ENCODE measurements around the gene GARIN1A. TPM values are rescaled to one million over a fixed set of nuclear protein-coding genes. Genes with fewer than 3 reads are reported as not detected.

GARIN1A gene
- total and polyA plus RNA-seq, 4 donors = 0.50 to 5.4 (median 2.9) TPM

GRCh38 chr7:128707752-128708151 is 35.7 kb downstream of the GARIN1A start:
- WGBS (ENCODE audit: insufficient coverage) = no CpG with 5 or more reads among the region's 1 CpG
- no peak for DNase-seq (ENCODE audit: low read depth in 4 of 6, low spot score in 6 of 6)
- H3K4me1 ChIP-seq (ENCODE audit: control insufficient read depth, insufficient read depth, low read length) = no peaks in the 10 kb centered on the region
- no peak overlapping the region for H3K4me3 ChIP-seq (ENCODE audit: low read depth, low read length)
- no peaks in the 10 kb centered on the region for H3K36me3 ChIP-seq (ENCODE audit: control insufficient read depth, insufficient read depth, low read length)
- no peaks in the 10 kb centered on the region for H3K9me3 ChIP-seq (ENCODE audit: control insufficient read depth, insufficient read depth, low read length)
- H3K27me3 ChIP-seq (ENCODE audit: control insufficient read depth, insufficient read depth, low read length) = no peaks in the 10 kb centered on the region
- no peak overlapping the region for H3K27ac ChIP-seq (ENCODE audit: low read depth, low read length)

GRCh38 chr7:128708235-128708634 is 36.1 kb downstream of the GARIN1A start:
- no peak overlapping the region for H3K27ac ChIP-seq (ENCODE audit: low read depth, low read length)

DNA sequence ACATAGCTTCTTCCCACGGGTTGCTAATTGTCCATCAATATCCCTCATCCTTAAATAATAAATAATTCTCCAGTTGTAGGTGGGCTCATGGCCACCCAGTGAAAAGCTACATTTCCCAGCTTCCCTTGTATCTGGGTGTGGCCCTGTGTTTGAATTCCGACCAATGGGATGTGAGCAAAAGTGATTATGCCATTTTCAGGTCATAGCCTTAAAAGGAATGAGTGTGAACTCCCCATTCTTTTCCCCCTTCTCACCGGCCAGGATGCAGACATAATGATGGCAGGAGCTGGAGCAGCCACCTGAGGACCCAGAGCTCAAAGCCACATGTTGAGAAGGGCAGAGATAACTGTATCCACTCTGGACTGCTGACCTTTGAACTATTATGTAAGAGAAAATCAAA is 36.7 kb downstream of the GARIN1A start:
- WGBS (ENCODE audit: insufficient coverage) = no CpG with 5 or more reads among the region's 3 CpGs
- Histone ChIP-seq H3K27ac (ENCODE audit: low read depth, low read length) (no peak overlapping the region), H3K4me1 (ENCODE audit: control insufficient read depth, insufficient read depth, low read length) (no peaks in the 10 kb centered on the region), H3K27me3 (ENCODE audit: control insufficient read depth, insufficient read depth, low read length) (no peaks in the 10 kb centered on the region), H3K36me3 (ENCODE audit: control insufficient read depth, insufficient read depth, low read length) (no peaks in the 10 kb centered on the region), H3K9me3 (ENCODE audit: control insufficient read depth, insufficient read depth, low read length) (no peaks in the 10 kb centered on the region), H3K4me3 (ENCODE audit: low read depth, low read length) (no peak overlapping the region)
- no peak for DNase-seq (ENCODE audit: low read depth in 4 of 6, low spot score in 6 of 6)

More at GRCh38 chr7:128708235-128708634, 36.1 kb downstream of the GARIN1A start:
- no peaks in the 10 kb centered on the region for H3K4me1 ChIP-seq (ENCODE audit: control insufficient read depth, insufficient read depth, low read length)
- no peaks in the 10 kb centered on the region for H3K27me3 ChIP-seq (ENCODE audit: control insufficient read depth, insufficient read depth, low read length)
- no peak for DNase-seq (ENCODE audit: low read depth in 4 of 6, low spot score in 6 of 6)
- H3K4me3 ChIP-seq (ENCODE audit: low read depth, low read length) = no peak overlapping the region
- no CpG with 5 or more reads among the region's 3 CpGs for WGBS (ENCODE audit: insufficient coverage)
- H3K9me3 ChIP-seq (ENCODE audit: control insufficient read depth, insufficient read depth, low read length) = no peaks in the 10 kb centered on the region
- H3K36me3 ChIP-seq (ENCODE audit: control insufficient read depth, insufficient read depth, low read length) = no peaks in the 10 kb centered on the region

GRCh38 chr7:128710481-128710880 is 38.4 kb downstream of the GARIN1A start:
- DNase-seq (ENCODE audit: low read depth in 4 of 6, low spot score in 6 of 6) = no peak
- Histone ChIP-seq H3K4me1 (ENCODE audit: control insufficient read depth, insufficient read depth, low read length) (no peaks in the 10 kb centered on the region), H3K4me3 (ENCODE audit: low read depth, low read length) (no peak overlapping the region), H3K27ac (ENCODE audit: low read depth, low read length) (no peak overlapping the region), H3K36me3 (ENCODE audit: control insufficient read depth, insufficient read depth, low read length) (no peaks in the 10 kb centered on the region), H3K27me3 (ENCODE audit: control insufficient read depth, insufficient read depth, low read length) (no peaks in the 10 kb centered on the region), H3K9me3 (ENCODE audit: control insufficient read depth, insufficient read depth, low read length) (no peaks in the 10 kb centered on the region)
- no CpG with 5 or more reads among the region's 6 CpGs for WGBS (ENCODE audit: insufficient coverage)

DNA sequence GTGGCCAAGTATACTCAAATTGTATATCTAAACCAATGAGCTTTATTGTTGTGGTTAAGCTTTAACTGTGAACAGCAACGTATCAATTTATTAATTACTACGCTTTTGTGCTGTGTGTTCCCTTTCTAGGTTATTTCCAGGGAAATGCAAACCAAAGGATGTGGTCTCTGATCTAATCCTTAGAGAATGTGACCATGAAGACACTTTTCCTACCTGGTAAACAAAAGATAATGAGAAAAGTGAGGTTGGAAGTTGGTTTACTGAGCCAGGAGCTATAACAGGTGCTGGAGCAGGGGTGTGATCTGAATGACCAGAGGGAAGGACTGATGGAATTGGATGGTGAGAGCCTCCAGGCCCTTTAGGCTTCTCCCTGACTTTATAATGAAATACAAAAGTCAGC is 41.7 kb downstream of the GARIN1A start:
- no peaks in the 10 kb centered on the region for H3K36me3 ChIP-seq (ENCODE audit: control insufficient read depth, insufficient read depth, low read length)
- H3K27ac ChIP-seq (ENCODE audit: low read depth, low read length) = no peak overlapping the region
- DNase-seq (ENCODE audit: low read depth in 4 of 6, low spot score in 6 of 6) = no peak
- no peaks in the 10 kb centered on the region for H3K4me1 ChIP-seq (ENCODE audit: control insufficient read depth, insufficient read depth, low read length)
- no peaks in the 10 kb centered on the region for H3K9me3 ChIP-seq (ENCODE audit: control insufficient read depth, insufficient read depth, low read length)
- H3K27me3 ChIP-seq (ENCODE audit: control insufficient read depth, insufficient read depth, low read length) = no peaks in the 10 kb centered on the region
- H3K4me3 ChIP-seq (ENCODE audit: low read depth, low read length) = no peak overlapping the region
- 100% methylated on average over 1 of the region's 2 CpGs for WGBS (ENCODE audit: insufficient coverage)

- no peaks in the 10 kb centered on the region for H3K9me3 ChIP-seq (ENCODE audit: control insufficient read depth, insufficient read depth, low read length)
- H3K27me3 ChIP-seq (ENCODE audit: control insufficient read depth, insufficient read depth, low read length) = no peaks in the 10 kb centered on the region
- 80% methylated on average over 8 of the region's 8 CpGs for WGBS (ENCODE audit: insufficient coverage)
- H3K4me1 ChIP-seq (ENCODE audit: control insufficient read depth, insufficient read depth, low read length) = no peaks in the 10 kb centered on the region
- H3K4me3 ChIP-seq (ENCODE audit: low read depth, low read length) = no peak overlapping the region
- no peak for DNase-seq (ENCODE audit: low read depth in 4 of 6, low spot score in 6 of 6)
- H3K36me3 ChIP-seq (ENCODE audit: control insufficient read depth, insufficient read depth, low read length) = no peaks in the 10 kb centered on the region
- H3K27ac ChIP-seq (ENCODE audit: low read depth, low read length) = no peak overlapping the region
These were observed 42.8 kb downstream of the GARIN1A start for GRCh38 chr7:128714701-128715495.

- no peak overlapping the region for H3K27ac ChIP-seq (ENCODE audit: low read depth, low read length)
- no peaks in the 10 kb centered on the region for H3K9me3 ChIP-seq (ENCODE audit: control insufficient read depth, insufficient read depth, low read length)
- no peaks in the 10 kb centered on the region for H3K4me1 ChIP-seq (ENCODE audit: control insufficient read depth, insufficient read depth, low read length)
- H3K36me3 ChIP-seq (ENCODE audit: control insufficient read depth, insufficient read depth, low read length) = no peaks in the 10 kb centered on the region
- H3K4me3 ChIP-seq (ENCODE audit: low read depth, low read length) = no peak overlapping the region
- DNase-seq (ENCODE audit: low read depth in 4 of 6, low spot score in 6 of 6) = no peak
- WGBS (ENCODE audit: insufficient coverage) = 82% methylated on average over 4 of the region's 6 CpGs
- no peaks in the 10 kb centered on the region for H3K27me3 ChIP-seq (ENCODE audit: control insufficient read depth, insufficient read depth, low read length)
These were observed 47.0 kb downstream of the GARIN1A start for GRCh38 chr7:128718967-128719642.

DNA sequence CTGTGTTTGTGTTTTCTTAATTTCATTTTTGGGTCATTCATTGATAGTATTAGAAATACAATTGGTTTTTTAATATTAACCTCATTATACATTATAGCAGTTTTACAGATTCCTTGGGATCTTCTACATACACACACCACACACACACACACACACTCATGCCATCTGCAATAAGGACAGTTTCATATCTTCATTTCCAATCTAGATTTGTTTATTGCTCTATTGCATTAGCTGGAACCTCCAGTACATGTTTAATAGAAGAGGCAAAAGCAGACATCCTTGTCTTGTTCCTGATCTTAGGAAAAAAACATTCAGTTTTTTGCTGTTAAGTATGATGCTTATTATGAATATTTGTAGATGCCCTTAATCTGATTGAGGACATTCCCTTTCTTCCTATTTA is 49.3 kb downstream of the GARIN1A start:
- DNase-seq (ENCODE audit: low read depth in 4 of 6, low spot score in 6 of 6) = no peak
- H3K27me3 ChIP-seq (ENCODE audit: control insufficient read depth, insufficient read depth, low read length) = no peaks in the 10 kb centered on the region
- no peaks in the 10 kb centered on the region for H3K9me3 ChIP-seq (ENCODE audit: control insufficient read depth, insufficient read depth, low read length)
- peaks cover 4% of the 10 kb centered on the region for H3K4me1 ChIP-seq (ENCODE audit: control insufficient read depth, insufficient read depth, low read length)
- H3K4me3 ChIP-seq (ENCODE audit: low read depth, low read length) = no peak overlapping the region
- H3K27ac ChIP-seq (ENCODE audit: low read depth, low read length) = no peak overlapping the region
- no peaks in the 10 kb centered on the region for H3K36me3 ChIP-seq (ENCODE audit: control insufficient read depth, insufficient read depth, low read length)
